ENCODE measurements around the gene LPIN1. TPM values are rescaled to one million over a fixed set of nuclear protein-coding genes. Genes with fewer than 3 reads are reported as not detected.

LPIN1 gene
- total and polyA plus RNA-seq, 2 of the 13 experiments (the other 11 are each of a cell fraction or from before 2014, with no cell fraction given), result 9.7 to 19.4 TPM

GRCh38 chr2:11872948-11873269 lies 126.5 kb downstream of the LPIN1 start (continued):
- TF ChIP-seq ZNF329 (CRISPR knock-in tag; IDR thresholded peaks at IDR 0.05; ENCODE audit: low read depth) (no peak), SKI (IDR thresholded peaks at IDR 0.05; ENCODE audit: partially characterized antibody) (no peak), ZNF678 (CRISPR knock-in tag; IDR thresholded peaks at IDR 0.05) (no peak), ZNF644 (CRISPR knock-in tag; IDR thresholded peaks at IDR 0.05; ENCODE audit: low read depth) (peak; percentile 23; the same call in 1 of the 2 replicates), TFE3 (CRISPR knock-in tag; IDR thresholded peaks at IDR 0.05) (no peak), FOXA3 (CRISPR knock-in tag; IDR thresholded peaks at IDR 0.05) (0 out of 2 replicates have a peak, but pooled peaks have one; percentile 7), LCORL (IDR thresholded peaks at IDR 0.05) (no peak), LCORL (CRISPR knock-in tag; IDR thresholded peaks at IDR 0.05) (0 out of 2 replicates have a peak, but pooled peaks have one; percentile 38), ZKSCAN1 (IDR thresholded peaks at IDR 0.05; ENCODE audit: low read length) (no peak), ZNF224 (CRISPR knock-in tag; IDR thresholded peaks at IDR 0.05) (no peak), BCL6 (CRISPR knock-in tag; IDR thresholded peaks at IDR 0.05) (peak; percentile 68), MXI1 (IDR thresholded peaks at IDR 0.05; ENCODE audit: borderline replicate concordance, low read depth, low read length) (no peak), SMAD9 (CRISPR knock-in tag; IDR thresholded peaks at IDR 0.05) (no peak), MLLT10 (CRISPR knock-in tag; IDR thresholded peaks at IDR 0.05) (no peak), NBN (conservative IDR thresholded peaks at IDR 0.05) (no peak), ZNF629 (CRISPR knock-in tag; conservative IDR thresholded peaks at IDR 0.05) (no peak)
- TF ChIP-seq, protein P1, sequence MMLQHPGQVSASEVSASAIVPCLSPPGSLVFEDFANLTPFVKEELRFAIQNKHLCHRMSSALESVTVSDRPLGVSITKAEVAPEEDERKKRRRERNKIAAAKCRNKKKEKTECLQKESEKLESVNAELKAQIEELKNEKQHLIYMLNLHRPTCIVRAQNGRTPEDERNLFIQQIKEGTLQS (CRISPR knock-in tag; IDR thresholded peaks at IDR 0.05), result no peak
- TF ChIP-seq, protein P2, sequence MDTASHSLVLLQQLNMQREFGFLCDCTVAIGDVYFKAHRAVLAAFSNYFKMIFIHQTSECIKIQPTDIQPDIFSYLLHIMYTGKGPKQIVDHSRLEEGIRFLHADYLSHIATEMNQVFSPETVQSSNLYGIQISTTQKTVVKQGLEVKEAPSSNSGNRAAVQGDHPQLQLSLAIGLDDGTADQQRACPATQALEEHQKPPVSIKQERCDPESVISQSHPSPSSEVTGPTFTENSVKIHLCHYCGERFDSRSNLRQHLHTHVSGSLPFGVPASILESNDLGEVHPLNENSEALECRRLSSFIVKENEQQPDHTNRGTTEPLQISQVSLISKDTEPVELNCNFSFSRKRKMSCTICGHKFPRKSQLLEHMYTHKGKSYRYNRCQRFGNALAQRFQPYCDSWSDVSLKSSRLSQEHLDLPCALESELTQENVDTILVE (CRISPR knock-in tag; IDR thresholded peaks at IDR 0.05), result no peak
- TF ChIP-seq, protein P3, sequence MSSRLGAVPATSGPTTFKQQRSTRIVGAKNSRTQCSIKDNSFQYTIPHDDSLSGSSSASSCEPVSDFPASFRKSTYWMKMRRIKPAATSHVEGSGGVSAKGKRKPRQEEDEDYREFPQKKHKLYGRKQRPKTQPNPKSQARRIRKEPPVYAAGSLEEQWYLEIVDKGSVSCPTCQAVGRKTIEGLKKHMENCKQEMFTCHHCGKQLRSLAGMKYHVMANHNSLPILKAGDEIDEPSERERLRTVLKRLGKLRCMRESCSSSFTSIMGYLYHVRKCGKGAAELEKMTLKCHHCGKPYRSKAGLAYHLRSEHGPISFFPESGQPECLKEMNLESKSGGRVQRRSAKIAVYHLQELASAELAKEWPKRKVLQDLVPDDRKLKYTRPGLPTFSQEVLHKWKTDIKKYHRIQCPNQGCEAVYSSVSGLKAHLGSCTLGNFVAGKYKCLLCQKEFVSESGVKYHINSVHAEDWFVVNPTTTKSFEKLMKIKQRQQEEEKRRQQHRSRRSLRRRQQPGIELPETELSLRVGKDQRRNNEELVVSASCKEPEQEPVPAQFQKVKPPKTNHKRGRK (CRISPR knock-in tag; IDR thresholded peaks at IDR 0.05), result no peak
